HepG2 (cell line): ENCODE data around the gene SYCE3. TPM values are rescaled to one million over a fixed set of nuclear protein-coding genes. Genes with fewer than 3 reads are reported as not detected.

ENCODE experiments used
- CEBPG ChIP-seq: IDR thresholded peaks from 2 replicates; pipeline ENCODE4 v1.6.1; 2016
- ERF ChIP-seq: IDR thresholded peaks from 2 replicates; pipeline ENCODE4 v1.6.1; 2018; ENCODE audit warnings: missing biosample characterization, missing genetic modification reagents
- ESRRA ChIP-seq: sonication (generic); formaldehyde crosslinking; IDR thresholded peaks from 2 replicates; pipeline ENCODE4 v1.5.1; 2020; ENCODE audit warnings: mild to moderate bottlenecking, low read depth, missing genetic modification reagents
- HDAC2 ChIP-seq: sonication (generic); formaldehyde crosslinking; IDR thresholded peaks from 2 replicates; pipeline ENCODE4 v1.4.0; 2020; ENCODE audit warnings: missing genetic modification reagents
- HNF1A ChIP-seq, 2 experiments: sonication (generic) in 1 of 2; formaldehyde crosslinking in 1 of 2; IDR thresholded peaks; 2 replicates each; pipeline versions ENCODE4 v1.4.0 to v1.6.1; 2016 to 2020; ENCODE audit warnings: borderline replicate concordance in 1 of 2, low read depth in 1 of 2, mild to moderate bottlenecking in 1 of 2, missing genetic modification reagents in 1 of 2
- HOXD1 ChIP-seq: sonication (generic); formaldehyde crosslinking; IDR thresholded peaks from 2 replicates; pipeline ENCODE4 v1.5.0; 2020; ENCODE audit warnings: missing genetic modification reagents
- KDM2A ChIP-seq: sonication (generic); formaldehyde crosslinking; IDR thresholded peaks from 2 replicates; pipeline ENCODE4 v1.4.0; 2020; ENCODE audit warnings: low read depth, missing genetic modification reagents, borderline replicate concordance
- PCBP1 ChIP-seq: fragments of 200-400 bp; formaldehyde crosslinking; IDR thresholded peaks from 2 replicates; pipeline ENCODE4 v1.6.1; 2017; ENCODE audit warnings: mild to moderate bottlenecking, low read depth, low read length, borderline replicate concordance
- POLR2A ChIP-seq, 2 experiments: IDR thresholded peaks; 2 replicates each; pipeline ENCODE4 v1.6.1; 2011; ENCODE audit warnings: low read depth in 2 of 2, low read length in 2 of 2, mild to moderate bottlenecking in 1 of 2, moderate library complexity in 1 of 2; ENCODE audit not compliant: insufficient read depth in 1 of 2
- SCMH1 ChIP-seq: sonication (generic); formaldehyde crosslinking; IDR thresholded peaks from 2 replicates; pipeline ENCODE4 v1.9.0; 2021; ENCODE audit warnings: missing genetic modification reagents, mild to moderate bottlenecking, borderline replicate concordance
- SMAD9 ChIP-seq: sonication (generic); formaldehyde crosslinking; IDR thresholded peaks from 2 replicates; pipeline ENCODE4 v1.5.1; 2020; ENCODE audit warnings: mild to moderate bottlenecking, missing genetic modification reagents
- TOPORS ChIP-seq: sonication (generic); formaldehyde crosslinking; IDR thresholded peaks from 2 replicates; pipeline ENCODE4 v1.8.0; 2023; ENCODE audit warnings: mild to moderate bottlenecking, missing genetic modification reagents
- ZMYM2 ChIP-seq: sonication (generic); formaldehyde crosslinking; IDR thresholded peaks from 2 replicates; pipeline ENCODE4 v1.8.0; 2022; ENCODE audit warnings: mild to moderate bottlenecking, missing genetic modification reagents
- ZNF138 ChIP-seq: sonication (generic); formaldehyde crosslinking; IDR thresholded peaks from 2 replicates; pipeline ENCODE4 v1.5.0; 2020; ENCODE audit warnings: mild to moderate bottlenecking, low read depth, missing genetic modification reagents
- ZNF333 ChIP-seq: sonication (generic); formaldehyde crosslinking; IDR thresholded peaks from 2 replicates; pipeline ENCODE4 v1.4.0; 2020; ENCODE audit warnings: mild to moderate bottlenecking, missing genetic modification reagents, borderline replicate concordance
- ZNF337 ChIP-seq: sonication (generic); formaldehyde crosslinking; IDR thresholded peaks from 2 replicates; pipeline ENCODE4 v1.5.1; 2020; ENCODE audit warnings: missing genetic modification reagents, low read depth, mild to moderate bottlenecking, borderline replicate concordance
- ZNF383 ChIP-seq: sonication (generic); formaldehyde crosslinking; IDR thresholded peaks from 2 replicates; pipeline ENCODE4 v1.4.0; 2020; ENCODE audit warnings: missing genetic modification reagents, mild to moderate bottlenecking, borderline replicate concordance
- ZNF761 ChIP-seq: sonication (generic); formaldehyde crosslinking; conservative IDR thresholded peaks from 2 replicates; pipeline ENCODE4 v1.4.0; 2020; ENCODE audit warnings: mild to moderate bottlenecking, missing genetic modification reagents
- polyA plus RNA-seq, 8 experiments: library from polyadenylated mRNA; depleted of rRNA in 3 of 8; stranded (reverse) in 7 of 8; unstranded in 1 of 8; fragments of >200 nt; fragmentation: Illumina TruSeq in 4 of 8; extraction: Trizol in 4 of 8; gene quantifications; 2 replicates each; pipeline versions ENCODE4 v1.2.1 to v1.2.3, GENCODE V29; 2011 to 2016; ENCODE audit warnings: low read depth in 4 of 8, missing spikeins in 1 of 8, mixed read lengths in 1 of 8; ENCODE audit not compliant: insufficient read depth in 1 of 8
- total RNA-seq, 5 experiments: library from RNA; depleted of rRNA; stranded (reverse); fragments of >200 nt; fragmentation: Illumina TruSeq; extraction: Trizol; gene quantifications; 2 replicates each; pipeline ENCODE4 v1.2.3, GENCODE V29; 2016; ENCODE audit warnings: low read depth in 1 of 5
- TF ChIP-seq, protein P1 (sequence below): IDR thresholded peaks from 2 replicates; pipeline ENCODE4 v1.6.1; 2016; ENCODE audit warnings: mild to moderate bottlenecking, missing biosample characterization, missing genetic modification reagents
- TF ChIP-seq, protein P2 (sequence below): sonication (generic); formaldehyde crosslinking; IDR thresholded peaks from 2 replicates; pipeline ENCODE4 v1.5.1; 2020; ENCODE audit warnings: mild to moderate bottlenecking, moderate library complexity, missing genetic modification reagents

The SYCE3 gene
- total and polyA plus RNA-seq, 2 of the 13 experiments (the other 11 are each of a cell fraction or from before 2014, with no cell fraction given) = not detected

DNA sequence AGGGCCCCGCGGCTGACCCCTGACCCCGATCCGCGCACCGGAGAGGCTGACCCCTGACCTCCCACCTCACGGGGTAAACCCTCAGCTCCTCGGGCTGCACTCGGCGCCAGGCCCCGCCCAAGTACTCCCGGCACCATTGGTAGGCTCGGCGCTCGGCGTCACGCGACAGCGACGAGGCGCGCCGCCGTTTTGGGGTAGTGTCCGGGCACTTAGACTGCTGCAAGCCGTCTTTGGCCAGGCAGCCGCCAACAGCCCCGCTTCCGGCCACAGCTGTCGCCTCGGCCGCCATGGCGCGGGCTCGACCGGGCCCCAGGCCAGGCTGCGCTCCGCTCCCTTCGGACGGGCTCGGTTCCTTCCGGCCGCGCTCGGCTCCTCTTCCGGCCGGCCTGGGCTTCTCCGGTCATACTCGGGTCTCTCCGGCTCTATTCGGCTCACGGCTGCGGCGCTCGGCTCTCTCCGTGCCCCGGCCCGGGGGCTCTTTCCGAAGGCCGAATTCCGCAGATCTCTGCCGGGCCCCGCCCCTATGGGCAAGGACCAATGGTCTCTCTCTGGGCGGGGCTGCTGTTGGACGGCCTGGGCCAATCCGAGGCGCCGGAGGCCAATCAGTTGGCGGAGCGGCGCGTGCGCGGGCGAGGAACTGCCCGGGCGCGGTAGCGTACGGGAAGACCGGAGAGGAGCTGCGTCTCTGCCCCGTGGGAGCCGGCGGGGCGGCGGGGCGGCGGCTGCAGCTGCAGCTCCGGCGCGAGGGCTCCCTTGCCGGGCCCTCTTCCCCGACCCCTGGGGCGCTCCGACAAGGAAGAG lies 20.0 kb upstream of the SYCE3 start, which contains the start of gene CHKB (continued):
- TF ChIP-seq ZMYM2 (CRISPR knock-in tag) = no peak
- TF ChIP-seq ESRRA (CRISPR knock-in tag) = no peak; the same call in 1 of the 2 replicates
- peak; percentile 61 to 88 for TF ChIP-seq POLR2A (IDR thresholded peaks at IDR 0.05; ENCODE audit: insufficient read depth in 1 of 2, low read depth in 2 of 2, low read length in 2 of 2)
- peak; percentile 68 for TF ChIP-seq HOXD1 (CRISPR knock-in tag)
- no peak for TF ChIP-seq ZNF138 (CRISPR knock-in tag)
- TF ChIP-seq CEBPG = 0 out of 2 replicates have a peak, but pooled peaks have one; percentile 16
- TF ChIP-seq, protein P1, sequence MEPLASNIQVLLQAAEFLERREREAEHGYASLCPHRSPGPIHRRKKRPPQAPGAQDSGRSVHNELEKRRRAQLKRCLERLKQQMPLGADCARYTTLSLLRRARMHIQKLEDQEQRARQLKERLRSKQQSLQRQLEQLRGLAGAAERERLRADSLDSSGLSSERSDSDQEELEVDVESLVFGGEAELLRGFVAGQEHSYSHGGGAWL (CRISPR knock-in tag) = peak; percentile 37; the same call in 1 of the 2 replicates
- TF ChIP-seq ZNF383 (CRISPR knock-in tag) = no peak
- TF ChIP-seq ZNF337 (CRISPR knock-in tag) = peak; percentile 87
- TF ChIP-seq ERF (CRISPR knock-in tag) = no peak
- TF ChIP-seq SCMH1 (CRISPR knock-in tag) = no peak
- TF ChIP-seq SMAD9 (CRISPR knock-in tag) = no peak
- peak; percentile 85; the same call in 1 of the 2 replicates for TF ChIP-seq KDM2A (CRISPR knock-in tag)
- TF ChIP-seq TOPORS (CRISPR knock-in tag) = 0 out of 2 replicates have a peak, but pooled peaks have one; percentile 45
- no peak for TF ChIP-seq PCBP1
- TF ChIP-seq ZNF333 (CRISPR knock-in tag) = no peak
- peak; percentile 87 for TF ChIP-seq ZNF761
- TF ChIP-seq, protein P2, sequence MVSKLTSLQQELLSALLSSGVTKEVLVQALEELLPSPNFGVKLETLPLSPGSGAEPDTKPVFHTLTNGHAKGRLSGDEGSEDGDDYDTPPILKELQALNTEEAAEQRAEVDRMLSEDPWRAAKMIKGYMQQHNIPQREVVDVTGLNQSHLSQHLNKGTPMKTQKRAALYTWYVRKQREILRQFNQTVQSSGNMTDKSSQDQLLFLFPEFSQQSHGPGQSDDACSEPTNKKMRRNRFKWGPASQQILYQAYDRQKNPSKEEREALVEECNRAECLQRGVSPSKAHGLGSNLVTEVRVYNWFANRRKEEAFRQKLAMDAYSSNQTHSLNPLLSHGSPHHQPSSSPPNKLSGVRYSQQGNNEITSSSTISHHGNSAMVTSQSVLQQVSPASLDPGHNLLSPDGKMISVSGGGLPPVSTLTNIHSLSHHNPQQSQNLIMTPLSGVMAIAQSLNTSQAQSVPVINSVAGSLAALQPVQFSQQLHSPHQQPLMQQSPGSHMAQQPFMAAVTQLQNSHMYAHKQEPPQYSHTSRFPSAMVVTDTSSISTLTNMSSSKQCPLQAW = peak; percentile 56; the same call in 1 of the 2 replicates
- TF ChIP-seq HNF1A (IDR thresholded peaks at IDR 0.05; ENCODE audit: low read depth) = no peak
- 0 out of 2 replicates have a peak, but pooled peaks have one; percentile 33 for TF ChIP-seq HNF1A (CRISPR knock-in tag; IDR thresholded peaks at IDR 0.05; ENCODE audit: borderline replicate concordance)
- TF ChIP-seq HDAC2 (CRISPR knock-in tag) = peak; percentile 30; the same call in 1 of the 2 replicates
